ENCODE results near the gene BCL7A.

Gene BCL7A

GRCh38 chr12:122080149-122081082, 58.7 kb downstream of the BCL7A start:
- DNase-seq: peak; percentile 89

GRCh38 chr12:122081083-122081696, 59.5 kb downstream of the BCL7A start:
- peak; percentile 56 for DNase-seq

DNA sequence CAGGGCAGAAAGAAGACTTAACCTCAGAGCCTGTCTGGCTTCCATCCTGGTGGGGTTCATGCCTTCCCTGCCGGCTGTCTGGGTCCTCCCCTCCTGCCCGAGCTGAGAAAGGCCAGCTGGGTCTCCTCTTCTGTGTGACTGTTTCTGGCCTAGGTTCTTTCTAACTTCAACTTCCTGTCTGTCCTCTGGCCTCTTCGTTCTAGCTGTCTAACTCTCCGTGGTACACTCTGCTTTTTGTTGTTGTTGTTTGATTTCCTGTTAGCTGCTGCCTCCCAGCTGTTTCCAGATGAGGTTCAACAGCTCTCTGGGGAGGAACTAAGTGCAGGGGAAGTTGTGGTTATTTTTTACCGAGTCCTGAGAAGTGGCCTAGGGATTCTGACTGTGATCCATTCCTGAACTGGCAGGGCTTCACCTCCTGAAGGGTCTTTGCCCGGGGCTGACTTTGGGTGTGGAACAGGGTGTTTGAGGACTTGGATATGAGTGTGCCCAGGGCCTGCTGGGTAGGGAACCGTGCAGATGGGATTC, 60.1 kb downstream of the BCL7A start:
- peak; percentile 85 for DNase-seq

DNA sequence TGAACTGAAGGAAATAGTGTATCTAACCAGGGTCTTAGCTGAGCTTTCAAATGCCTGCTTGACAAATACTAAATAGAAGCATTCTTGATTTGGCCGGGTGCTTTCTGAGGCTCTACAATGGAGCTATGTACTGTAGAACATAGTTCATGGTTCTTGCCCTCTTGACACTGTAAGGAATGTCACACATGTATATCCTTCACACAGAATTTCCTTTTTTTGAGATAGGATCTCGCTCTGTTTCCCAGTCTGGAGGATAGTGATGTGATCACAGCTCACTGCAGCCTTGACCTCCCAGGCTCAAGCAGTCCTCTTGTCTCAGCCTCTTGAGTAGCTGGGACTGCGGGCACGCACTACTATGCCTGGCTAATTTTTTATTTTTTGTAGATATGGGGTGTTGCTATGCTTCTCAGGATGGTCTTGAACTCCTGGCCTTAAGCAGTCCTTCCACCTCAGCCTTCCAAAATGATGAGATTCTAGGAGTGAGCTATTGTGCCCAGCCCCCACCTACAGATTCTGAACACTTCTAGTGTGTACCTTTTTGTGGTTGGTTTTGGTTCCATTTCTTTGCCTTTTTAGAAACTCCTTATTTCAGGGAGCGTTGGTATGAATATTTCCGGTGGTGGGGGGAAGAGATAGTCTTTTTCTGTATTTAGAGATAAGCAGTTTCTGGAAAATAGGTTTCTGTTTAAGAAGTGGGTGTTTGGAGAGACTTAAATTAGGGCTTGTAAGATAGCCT, 61.1 kb downstream of the BCL7A start:
- DNase-seq: no peak

DNA sequence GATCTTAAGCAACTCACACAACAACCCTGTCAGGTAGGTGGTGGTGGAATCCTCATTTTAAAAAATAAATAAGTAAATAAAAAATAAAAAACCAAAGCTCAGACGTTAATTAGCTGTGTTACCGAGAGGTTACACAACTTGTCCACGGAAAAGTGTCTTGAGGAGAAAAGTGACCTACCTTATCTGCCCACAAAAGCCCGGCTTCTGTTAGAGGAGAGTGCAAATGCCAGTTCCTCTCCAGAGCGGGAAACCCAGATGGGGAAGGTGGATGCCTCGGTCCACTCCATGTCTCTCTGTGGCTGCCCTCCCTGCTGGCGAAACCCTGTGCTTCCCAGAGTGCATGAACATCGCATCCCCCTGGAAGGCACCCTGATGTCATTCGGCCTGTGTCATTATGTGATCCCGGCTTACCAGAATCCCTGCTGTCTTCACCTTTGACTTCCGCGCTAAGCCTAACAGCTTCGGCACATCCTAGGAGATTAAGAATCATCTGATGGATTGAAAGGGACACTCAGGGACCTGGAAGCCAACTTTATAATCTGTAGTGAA, 63.2 kb downstream of the BCL7A start:
- no peak for DNase-seq

- DNase-seq: no peak
Observed at GRCh38 chr12:122085591-122085990, 63.9 kb downstream of the BCL7A start.

DNA sequence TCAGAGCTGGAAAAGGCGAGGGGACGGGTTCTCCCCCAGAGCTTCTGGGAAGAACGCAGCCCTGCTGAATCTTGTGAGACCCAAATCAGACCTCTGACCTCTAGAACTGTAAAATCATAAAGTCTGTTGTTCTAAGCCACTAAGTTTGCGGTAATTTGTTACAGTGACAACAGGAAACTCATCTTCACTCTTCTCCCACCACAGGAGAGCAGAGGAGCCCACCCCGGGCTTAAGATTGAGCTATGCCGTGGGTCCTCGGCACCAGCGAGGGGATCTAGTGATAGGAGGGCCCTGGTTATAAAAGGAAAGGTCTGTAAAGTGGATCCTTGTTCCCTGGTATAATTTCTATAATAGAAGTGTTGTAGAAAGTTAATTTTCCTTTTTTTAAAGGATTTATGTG, 64.4 kb downstream of the BCL7A start:
- no peak for DNase-seq

GRCh38 chr12:122086641-122087285, 65.1 kb downstream of the BCL7A start:
- no peak for DNase-seq

DNA sequence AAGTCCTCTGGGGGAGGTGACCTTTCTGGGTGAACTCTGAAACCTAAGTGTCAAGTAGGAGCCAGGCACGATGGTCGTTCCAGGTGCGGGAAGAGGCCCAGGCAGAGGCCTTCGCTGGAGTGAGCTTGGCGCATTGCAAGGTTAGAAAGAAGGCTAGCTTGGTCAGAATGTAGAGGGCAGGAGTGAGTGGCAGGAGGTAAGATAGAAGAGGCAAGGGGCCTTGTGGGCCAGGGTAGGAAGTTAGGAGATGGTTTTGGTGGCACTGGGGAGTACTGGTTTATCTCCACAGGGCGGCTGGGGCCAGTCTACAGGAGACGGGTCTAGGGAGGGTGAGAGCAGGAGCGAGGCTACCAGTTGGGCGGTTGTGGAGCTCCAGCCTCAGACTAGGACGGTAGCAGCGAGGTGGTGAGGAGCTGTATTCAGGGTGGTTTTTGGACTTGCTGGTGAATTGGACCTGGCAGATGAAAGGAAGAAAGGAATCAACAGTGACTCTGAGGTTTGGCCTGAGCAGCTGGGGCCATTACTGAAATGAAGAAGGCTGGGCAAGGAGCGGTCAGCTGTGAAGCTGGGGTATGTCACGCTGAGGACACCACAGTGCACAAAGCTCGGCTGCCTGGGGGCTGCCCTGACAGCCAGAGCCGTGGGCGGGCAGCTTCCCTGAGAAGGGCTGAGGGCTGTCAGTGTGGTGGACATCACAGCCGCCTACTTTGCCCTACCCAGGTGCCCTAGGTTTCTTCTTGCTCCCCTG, 65.9 kb downstream of the BCL7A start:
- no peak for DNase-seq

GRCh38 chr12:122088179-122088810, 66.6 kb downstream of the BCL7A start:
- no peak for DNase-seq

DNA sequence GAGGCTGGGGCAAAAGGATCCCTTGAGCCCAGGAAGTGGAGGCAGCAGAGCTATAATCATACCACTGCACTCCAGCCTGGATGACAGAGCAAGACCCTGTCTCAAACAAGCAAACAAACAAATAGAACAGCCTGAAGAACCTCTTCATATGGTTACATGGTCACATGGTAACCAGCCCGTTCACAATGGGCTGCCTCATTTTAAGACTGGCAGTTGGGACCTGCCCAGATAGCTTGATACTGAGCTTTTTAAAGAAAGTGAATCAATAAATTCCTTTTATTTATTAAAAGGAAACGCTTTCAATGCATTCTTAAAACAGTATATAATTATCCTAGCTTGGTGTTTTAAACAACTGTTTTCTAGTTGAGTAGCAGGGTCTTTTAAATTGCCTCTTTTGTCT, 67.4 kb downstream of the BCL7A start:
- DNase-seq: no peak

GRCh38 chr12:122090759-122091515, 69.3 kb downstream of the BCL7A start:
- peak; percentile 80 for DNase-seq

GRCh38 chr12:122093098-122093883, 71.6 kb downstream of the BCL7A start:
- DNase-seq: no peak

GRCh38 chr12:122094137-122094734, 72.6 kb downstream of the BCL7A start:
- no peak for DNase-seq

DNA sequence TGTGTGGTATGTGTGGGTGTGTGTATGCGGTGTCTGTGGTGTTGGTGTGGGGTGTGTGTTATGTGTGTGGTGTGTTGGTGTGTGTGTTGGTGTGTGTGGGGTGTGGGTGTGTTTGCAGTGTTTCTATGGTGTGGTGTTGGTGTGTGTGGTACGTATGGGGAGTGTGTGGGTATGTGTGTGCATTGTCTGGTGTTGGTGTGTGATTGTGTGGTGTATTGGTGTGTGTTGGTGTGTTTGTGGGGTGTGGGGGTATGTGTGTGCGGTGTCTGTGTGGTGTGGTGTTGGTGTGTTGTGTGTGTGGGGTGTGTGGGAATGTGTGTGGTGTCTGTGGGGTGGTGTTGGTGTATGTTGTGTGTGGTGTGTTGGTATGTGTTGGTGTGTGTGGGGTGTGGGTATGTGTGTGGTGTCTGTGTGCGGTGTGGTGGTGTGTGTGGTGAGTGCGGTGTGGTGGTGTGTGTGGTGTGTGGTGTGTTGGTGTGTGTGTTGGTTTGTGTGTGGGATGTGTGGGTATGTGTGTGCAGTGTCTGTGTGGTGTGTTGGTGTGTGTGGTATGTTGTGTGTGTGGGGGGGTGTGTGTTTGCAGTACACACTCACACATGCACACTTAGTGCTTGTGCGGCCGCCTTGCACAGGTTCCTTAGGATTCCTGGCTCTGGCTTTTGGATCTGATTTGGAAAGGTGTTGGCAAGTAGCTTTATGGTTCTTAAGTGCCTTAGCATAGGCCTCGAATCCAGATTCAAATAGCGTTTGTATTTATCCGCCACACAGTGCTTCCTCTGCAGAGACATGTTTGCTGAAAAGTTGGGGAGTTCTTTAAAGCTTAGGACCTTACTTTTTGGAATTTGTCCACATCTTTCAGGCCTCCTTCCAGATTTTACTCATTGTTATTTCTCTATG, 73.3 kb downstream of the BCL7A start:
- DNase-seq: no peak

GRCh38 chr12:122096014-122096413, 74.3 kb downstream of the BCL7A start:
- no peak for DNase-seq

DNA sequence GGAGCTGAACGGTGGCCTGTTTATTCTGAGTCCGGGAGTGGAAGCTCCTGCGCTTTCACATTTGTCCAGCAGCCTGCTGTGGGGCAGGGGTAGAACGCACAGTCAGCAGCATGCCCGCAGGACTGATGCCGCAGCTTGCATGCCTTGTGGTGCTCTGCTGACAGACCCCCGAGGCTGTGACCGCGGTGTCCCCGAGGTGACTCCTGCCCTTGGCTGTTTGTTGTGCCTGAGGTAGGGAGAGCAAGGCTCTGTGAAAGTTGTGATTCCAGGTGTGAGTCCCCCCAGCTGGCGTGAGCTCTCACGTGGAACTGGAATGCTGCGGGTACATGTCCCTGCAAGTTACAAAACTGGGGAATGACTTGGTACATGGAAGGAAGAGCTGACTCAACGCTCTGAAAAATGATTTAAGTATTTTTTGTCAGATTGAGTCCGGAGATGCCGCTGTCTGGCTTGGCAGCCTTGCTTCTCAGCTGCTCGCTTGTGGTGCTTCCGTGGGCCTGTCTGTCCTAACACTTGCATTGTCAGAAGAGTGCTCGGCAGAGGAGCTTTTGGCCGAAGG, 75.0 kb downstream of the BCL7A start:
- peak; percentile 80 for DNase-seq

- DNase-seq: no peak
Observed at GRCh38 chr12:122097584-122097926, 75.9 kb downstream of the BCL7A start.

Data from HCEC 1CT (cell line).